Keratinocyte (primary cell): ENCODE measurements around the gene OXSR1. TPM values are rescaled to one million over a fixed set of nuclear protein-coding genes. Genes with fewer than 3 reads are reported as not detected.

Source experiments
- DNase-seq: peaks from one replicate; pipeline ENCODE4 v3.0.0-alpha.2; 2011; ENCODE audit warnings: low read depth, missing footprints, low spot score
- FAIRE-seq: peaks from 2 replicates; lab custom pipeline; 2011; peaks lifted over from hg19 to GRCh38; lab: Jason Lieb, UNC
- H2AFZ ChIP-seq: 2 replicates; pipeline ENCODE4 v1.6.0; 2012; ENCODE audit warnings: low read length, control low read depth, inconsistent platforms; ENCODE audit not compliant: control insufficient read depth
- H3K27ac ChIP-seq: 2 replicates; pipeline ENCODE4 v1.5.1; 2011; ENCODE audit warnings: low read length; ENCODE audit not compliant: control insufficient read depth, insufficient read depth
- H3K27me3 ChIP-seq: 3 replicates; pipeline ENCODE4 v1.6.0; 2011; ENCODE audit warnings: low read length; ENCODE audit not compliant: control insufficient read depth, insufficient read depth; ENCODE audit errors: extremely low read depth
- H3K36me3 ChIP-seq, 2 experiments: 2 replicates in 1 of 2; 3 replicates in 1 of 2; pipeline ENCODE4 v1.5.1; 2011; ENCODE audit warnings: low read length in 2 of 2, mild to moderate bottlenecking in 1 of 2; ENCODE audit not compliant: control insufficient read depth in 2 of 2, insufficient read depth in 2 of 2; ENCODE audit errors: extremely low read depth in 1 of 2
- H3K4me1 ChIP-seq: 3 replicates; pipeline ENCODE4 v1.5.1; 2011; ENCODE audit warnings: low read length; ENCODE audit not compliant: control insufficient read depth, insufficient read depth; ENCODE audit errors: extremely low read depth
- H3K4me2 ChIP-seq: 3 replicates; pipeline ENCODE4 v1.6.0; 2011; ENCODE audit warnings: low read depth, low read length; ENCODE audit not compliant: control insufficient read depth, insufficient read depth; ENCODE audit errors: extremely low read depth
- H3K4me3 ChIP-seq, 3 experiments: fragments of 200-600 bp in 1 of 3; sonication (generic) in 1 of 3; 2 replicates in 2 of 3; 3 replicates in 1 of 3; pipeline ENCODE4 v1.5.1; 2011 to 2016; ENCODE audit warnings: low read length in 3 of 3, mild to moderate bottlenecking in 3 of 3, control low read depth in 2 of 3, inconsistent platforms in 1 of 3, low read depth in 1 of 3, mixed read lengths in 1 of 3, mixed run types in 1 of 3, moderate library complexity in 1 of 3; ENCODE audit not compliant: control insufficient read depth in 2 of 3, insufficient read depth in 2 of 3; ENCODE audit errors: extremely low read depth in 1 of 3
- H3K79me2 ChIP-seq: 2 replicates; pipeline ENCODE4 v1.6.0; 2012; ENCODE audit warnings: low read length; ENCODE audit not compliant: control insufficient read depth, insufficient read depth
- H3K9ac ChIP-seq: 3 replicates; pipeline ENCODE4 v1.6.0; 2011; ENCODE audit warnings: low read length; ENCODE audit not compliant: control insufficient read depth, insufficient read depth; ENCODE audit errors: extremely low read depth
- H3K9me1 ChIP-seq: 3 replicates; pipeline ENCODE4 v1.6.0; 2011; ENCODE audit warnings: low read length; ENCODE audit not compliant: control insufficient read depth, insufficient read depth; ENCODE audit errors: extremely low read depth
- H3K9me3 ChIP-seq: 2 replicates; pipeline ENCODE4 v1.5.1; 2012; ENCODE audit warnings: low read depth, low read length; ENCODE audit not compliant: control insufficient read depth
- H4K20me1 ChIP-seq: 3 replicates; pipeline ENCODE4 v1.6.0; 2011; ENCODE audit warnings: low read length; ENCODE audit not compliant: control insufficient read depth, insufficient read depth; ENCODE audit errors: extremely low read depth
- EZH2 ChIP-seq: IDR thresholded peaks from one replicate; pipeline ENCODE4 v1.6.1; 2012; ENCODE audit warnings: inconsistent platforms, mild to moderate bottlenecking, low read length, moderate library complexity
- dilution Hi-C: fragments of 300-500 bp; cut with MboI; formaldehyde crosslinking; loops from one replicate; pipeline ENCODE4 v1.7.0; 2020; ENCODE audit warnings: low sequenced_read_pairs; ENCODE audit not compliant: extremely low pct_ligation_motif_present
- polyA plus RNA-seq, 5 experiments: library from polyadenylated mRNA; depleted of rRNA in 3 of 5; stranded (reverse) in 3 of 5; stranded (forward) in 1 of 5; unstranded in 1 of 5; fragments of >200 nt; gene quantifications; 1 replicate in 1 of 5; 2 replicates in 3 of 5; 3 replicates in 1 of 5; pipeline versions ENCODE4 v1.2.1 to v1.2.3, GENCODE V29; 2011 to 2012; ENCODE audit warnings: missing spikeins in 2 of 5, low read depth in 1 of 5, low replicate concordance in 1 of 5
- TF ChIP-seq, protein P1 (sequence below), 3 experiments: IDR thresholded peaks in 1 of 3; conservative IDR thresholded peaks in 1 of 3; optimal IDR thresholded peaks in 1 of 3; 2 replicates in 2 of 3; 3 replicates in 1 of 3; pipeline versions ENCODE3 to v1.5.1; 2011; ENCODE audit warnings: low read length in 3 of 3, mild to moderate bottlenecking in 3 of 3, moderate library complexity in 2 of 3, control low read depth in 1 of 3, inconsistent platforms in 1 of 3; ENCODE audit not compliant: insufficient read depth in 2 of 3; ENCODE audit errors: extremely low read depth in 1 of 3

OXSR1 gene
- polyA plus RNA-seq, 1 donor (not counting 4 experiments of a cell fraction or from before 2014, with no cell fraction given) = 77.0 TPM

DNA sequence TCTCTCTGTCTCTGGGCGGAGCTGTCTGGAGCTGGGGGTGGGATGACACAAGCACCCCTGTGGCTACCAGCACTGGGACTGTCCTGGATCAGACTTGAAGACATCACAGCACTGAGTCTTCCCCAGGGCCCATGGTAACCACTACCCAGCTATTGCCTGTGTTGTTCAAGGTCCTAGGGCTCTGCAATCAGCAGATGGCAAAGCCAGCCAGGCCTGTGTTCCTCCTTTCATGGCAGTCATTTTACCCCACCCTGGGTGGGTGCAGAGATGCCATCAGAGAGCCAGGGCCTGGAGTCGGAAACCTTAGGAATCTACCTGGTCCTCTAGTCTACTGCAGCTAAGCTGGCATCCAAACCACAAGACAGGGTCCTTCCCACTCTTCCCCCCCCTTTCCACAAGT is 38.4 kb downstream of the OXSR1 start:
- Histone ChIP-seq H3K79me2 (peaks cover 91% of the 10 kb centered on the region), H3K9me1 (peaks cover 3% of the 10 kb centered on the region), H3K4me1 (no peaks in the 10 kb centered on the region), H3K36me3 (peaks cover 21 to 22% of the 10 kb centered on the region in 2 experiments), H3K9me3 (no peaks in the 10 kb centered on the region), H3K4me3 (no peak overlapping the region), H3K27ac (no peak overlapping the region), H2AFZ (no peak overlapping the region), H3K4me2 (no peak overlapping the region), H3K9ac (no peak overlapping the region), H4K20me1 (peaks cover 15% of the 10 kb centered on the region), H3K27me3 (no peaks in the 10 kb centered on the region)
- dilution Hi-C loops = no loop called here
- DNase-seq (no peak), FAIRE-seq (no peak)
- TF ChIP-seq, protein P1, sequence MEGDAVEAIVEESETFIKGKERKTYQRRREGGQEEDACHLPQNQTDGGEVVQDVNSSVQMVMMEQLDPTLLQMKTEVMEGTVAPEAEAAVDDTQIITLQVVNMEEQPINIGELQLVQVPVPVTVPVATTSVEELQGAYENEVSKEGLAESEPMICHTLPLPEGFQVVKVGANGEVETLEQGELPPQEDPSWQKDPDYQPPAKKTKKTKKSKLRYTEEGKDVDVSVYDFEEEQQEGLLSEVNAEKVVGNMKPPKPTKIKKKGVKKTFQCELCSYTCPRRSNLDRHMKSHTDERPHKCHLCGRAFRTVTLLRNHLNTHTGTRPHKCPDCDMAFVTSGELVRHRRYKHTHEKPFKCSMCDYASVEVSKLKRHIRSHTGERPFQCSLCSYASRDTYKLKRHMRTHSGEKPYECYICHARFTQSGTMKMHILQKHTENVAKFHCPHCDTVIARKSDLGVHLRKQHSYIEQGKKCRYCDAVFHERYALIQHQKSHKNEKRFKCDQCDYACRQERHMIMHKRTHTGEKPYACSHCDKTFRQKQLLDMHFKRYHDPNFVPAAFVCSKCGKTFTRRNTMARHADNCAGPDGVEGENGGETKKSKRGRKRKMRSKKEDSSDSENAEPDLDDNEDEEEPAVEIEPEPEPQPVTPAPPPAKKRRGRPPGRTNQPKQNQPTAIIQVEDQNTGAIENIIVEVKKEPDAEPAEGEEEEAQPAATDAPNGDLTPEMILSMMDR (optimal IDR thresholded peaks at IDR 0.05 in 1 of 3, IDR thresholded peaks at IDR 0.05 in 1 of 3, conservative IDR thresholded peaks at IDR 0.05 in 1 of 3; ENCODE audit: extremely low read depth in 1 of 3, insufficient read depth in 2 of 3, low read length in 3 of 3) = no peak
- TF ChIP-seq EZH2 = no peak

GRCh38 chr3:38204599-38205471 is 39.5 kb downstream of the OXSR1 start:
- peaks cover 12% of the 10 kb centered on the region for H4K20me1 ChIP-seq
- H3K27me3 ChIP-seq = no peaks in the 10 kb centered on the region
- no peaks in the 10 kb centered on the region for H3K9me3 ChIP-seq
- dilution Hi-C loops = no loop called here
- no peak overlapping the region for H3K4me3 ChIP-seq
- no peak overlapping the region for H3K27ac ChIP-seq
- no peak overlapping the region for H3K9ac ChIP-seq
- no peaks in the 10 kb centered on the region for H3K4me1 ChIP-seq
- TF ChIP-seq, protein P1 (optimal IDR thresholded peaks at IDR 0.05 in 1 of 3, IDR thresholded peaks at IDR 0.05 in 1 of 3, conservative IDR thresholded peaks at IDR 0.05 in 1 of 3; ENCODE audit: extremely low read depth in 1 of 3, insufficient read depth in 2 of 3, low read length in 3 of 3) = no peak
- TF ChIP-seq EZH2 = no peak
- H3K9me1 ChIP-seq = peaks cover 3% of the 10 kb centered on the region
- DNase-seq (no peak), FAIRE-seq (no peak)
- peaks cover 91% of the 10 kb centered on the region for H3K79me2 ChIP-seq
- no peak overlapping the region for H3K4me2 ChIP-seq
- no peak overlapping the region for H2AFZ ChIP-seq
- peaks cover 11 to 15% of the 10 kb centered on the region in 2 experiments for H3K36me3 ChIP-seq
